GM18511 (cell line): ENCODE data around the gene PAX6.

ENCODE experiments used
- ATAC-seq: cut with Tn5 transposase; IDR thresholded peaks from one replicate; pipeline ENCODE4 v1.9.1; 2021; ENCODE audit warnings: mild to moderate bottlenecking, moderate library complexity; ENCODE audit not compliant: unreplicated experiment

PAX6 gene

GRCh38 chr11:31810779-31811647 is at the start of gene PAX6:
Gene PAX6, minus strand, starts transcription at chr11:31811322. Its CDS starts 4,911 bp downstream, at chr11:31806411.
- ATAC-seq: peak; percentile 56

GRCh38 chr11:31860391-31860790 is 49.3 kb upstream of the PAX6 start:
- no peak for ATAC-seq

- ATAC-seq: no peak
Measured at GRCh38 chr11:31856248-31856647, 45.1 kb upstream of the PAX6 start.

- no peak for ATAC-seq
Measured at GRCh38 chr11:31855466-31855865, 44.3 kb upstream of the PAX6 start.

- no peak for ATAC-seq
Measured at GRCh38 chr11:31850365-31850764, 39.2 kb upstream of the PAX6 start.

GRCh38 chr11:31847761-31848160 is 36.6 kb upstream of the PAX6 start:
- no peak for ATAC-seq

GRCh38 chr11:31845331-31845730 is 34.2 kb upstream of the PAX6 start:
- ATAC-seq: no peak

- no peak for ATAC-seq
Measured at GRCh38 chr11:31844351-31844750, 33.2 kb upstream of the PAX6 start.

GRCh38 chr11:31841435-31841834 is 30.3 kb upstream of the PAX6 start:
- ATAC-seq: no peak

GRCh38 chr11:31834237-31834636 is 23.1 kb upstream of the PAX6 start:
- ATAC-seq: no peak

GRCh38 chr11:31830406-31830805 is 19.3 kb upstream of the PAX6 start:
- no peak for ATAC-seq

- ATAC-seq: no peak
Measured at GRCh38 chr11:31828217-31828616, 17.1 kb upstream of the PAX6 start.

- ATAC-seq: no peak
Measured at GRCh38 chr11:31827455-31828206, 16.5 kb upstream of the PAX6 start.

- ATAC-seq: no peak
Measured at GRCh38 chr11:31826536-31827438, 15.7 kb upstream of the PAX6 start.

GRCh38 chr11:31825838-31826484 is 14.8 kb upstream of the PAX6 start:
- no peak for ATAC-seq

- ATAC-seq: no peak
Measured at GRCh38 chr11:31824879-31825837, 14.0 kb upstream of the PAX6 start.

- no peak for ATAC-seq
Measured at GRCh38 chr11:31824332-31824878, 13.3 kb upstream of the PAX6 start.

GRCh38 chr11:31823644-31824331 is 12.7 kb upstream of the PAX6 start:
- ATAC-seq: no peak
